Measurements from ENCODE around the gene XXYLT1. TPM values are rescaled to one million over a fixed set of nuclear protein-coding genes. Genes with fewer than 3 reads are reported as not detected.

Gene XXYLT1
- total and polyA plus RNA-seq, 2 of the 8 experiments (the other 6 are each of a cell fraction or from before 2014, with no cell fraction given) = 18.9 to 23.8 TPM

GRCh38 chr3:195219351-195220230 lies 51.4 kb downstream of the XXYLT1 start (continued):
- no peak for TF ChIP-seq CTCF (IDR thresholded peaks at IDR 0.05; ENCODE audit: control extremely low read depth in 1 of 3, insufficient read depth in 1 of 3, low read depth in 1 of 3, low read length in 3 of 3)
- TF ChIP-seq BCL11A (IDR thresholded peaks at IDR 0.05; ENCODE audit: low read depth in 2 of 2, low read length in 2 of 2) = no peak
- no peak for TF ChIP-seq SUZ12 (IDR thresholded peaks at IDR 0.05; ENCODE audit: low read length)
- no peak for TF ChIP-seq CHD7 (IDR thresholded peaks at IDR 0.05; ENCODE audit: insufficient replicate concordance, low read length)
- TF ChIP-seq HDAC2 (IDR thresholded peaks at IDR 0.05; ENCODE audit: borderline replicate concordance in 1 of 2, low read depth in 2 of 2, low read length in 2 of 2) = no peak
- TF ChIP-seq CHD1 (IDR thresholded peaks at IDR 0.05; ENCODE audit: low read depth, low read length) = no peak
